RCC 7860 (cell line): ENCODE results near the gene KDM2B.

Experiments used
- DNase-seq: peaks from one replicate; pipeline ENCODE4 v3.0.0-alpha.2; 2015; ENCODE audit warnings: low spot score
- FAIRE-seq: peaks from 2 replicates; lab custom pipeline; 2012; peaks lifted over from hg19 to GRCh38; lab: Jason Lieb, UNC

The KDM2B gene

GRCh38 chr12:121532503-121533393 is 48.1 kb downstream of the KDM2B start:
- no peak for FAIRE-seq
- no peak for DNase-seq

- DNase-seq (no peak), FAIRE-seq (no peak)
Measured at GRCh38 chr12:121531356-121531750, 49.5 kb downstream of the KDM2B start.

GRCh38 chr12:121530600-121531355 is 50.0 kb downstream of the KDM2B start:
- peak; percentile 51 for DNase-seq
- no peak for FAIRE-seq

- no peak for FAIRE-seq
Measured at GRCh38 chr12:121529184-121529583, 51.6 kb downstream of the KDM2B start.

GRCh38 chr12:121525411-121525810 is 55.4 kb downstream of the KDM2B start:
- DNase-seq: no peak
- FAIRE-seq: no peak

More at GRCh38 chr12:121529184-121529583, 51.6 kb downstream of the KDM2B start:
- DNase-seq: no peak

- no peak for DNase-seq
- no peak for FAIRE-seq
Measured at GRCh38 chr12:121524196-121524916, 56.5 kb downstream of the KDM2B start.

GRCh38 chr12:121523741-121524140 is 57.1 kb downstream of the KDM2B start:
- DNase-seq: no peak
- no peak for FAIRE-seq

- no peak for FAIRE-seq
- no peak for DNase-seq
Measured at GRCh38 chr12:121522971-121523370, 57.9 kb downstream of the KDM2B start.

GRCh38 chr12:121520586-121521086 is 60.2 kb downstream of the KDM2B start:
- no peak for DNase-seq
- FAIRE-seq: no peak

- FAIRE-seq: no peak
- no peak for DNase-seq
Measured at GRCh38 chr12:121520119-121520518, 60.7 kb downstream of the KDM2B start.

GRCh38 chr12:121519227-121519626 is 61.6 kb downstream of the KDM2B start:
- DNase-seq (no peak), FAIRE-seq (no peak)

GRCh38 chr12:121518656-121519055 is 62.2 kb downstream of the KDM2B start:
- FAIRE-seq: no peak
- DNase-seq: no peak

- no peak for FAIRE-seq
- no peak for DNase-seq
Measured at GRCh38 chr12:121516437-121517011, 64.3 kb downstream of the KDM2B start.

- FAIRE-seq (no peak), DNase-seq (no peak)
Measured at GRCh38 chr12:121515615-121516014, 65.2 kb downstream of the KDM2B start.

- DNase-seq (no peak), FAIRE-seq (no peak)
Measured at GRCh38 chr12:121514184-121514742, 66.6 kb downstream of the KDM2B start.

GRCh38 chr12:121513464-121514183 is 67.2 kb downstream of the KDM2B start:
- DNase-seq (peak; percentile 6), FAIRE-seq (no peak)

GRCh38 chr12:121512561-121512960 is 68.3 kb downstream of the KDM2B start:
- FAIRE-seq: no peak

GRCh38 chr12:121511916-121512315 is 68.9 kb downstream of the KDM2B start:
- DNase-seq (no peak), FAIRE-seq (no peak)

More at GRCh38 chr12:121512561-121512960, 68.3 kb downstream of the KDM2B start:
- DNase-seq: no peak

- DNase-seq (no peak), FAIRE-seq (no peak)
Measured at GRCh38 chr12:121509339-121509738, 71.5 kb downstream of the KDM2B start.

- no peak for DNase-seq
Measured at GRCh38 chr12:121508533-121508932, 72.3 kb downstream of the KDM2B start.

More at GRCh38 chr12:121508533-121508932, 72.3 kb downstream of the KDM2B start:
- no peak for FAIRE-seq
